ENCODE results near the gene HPCAL4. TPM values are rescaled to one million over a fixed set of nuclear protein-coding genes. Genes with fewer than 3 reads are reported as not detected.

The HPCAL4 gene
- total and polyA plus RNA-seq, 10 of the 15 experiments (the other 5 are each of a cell fraction or from before 2014, with no cell fraction given): 0.05 to 0.18 (median 0.06) TPM; not detected in 5

- peak; percentile 24; the same call in 1 of the 2 replicates for TF ChIP-seq CREB1 (IDR thresholded peaks at IDR 0.05; ENCODE audit: low read depth)
- peak; percentile 71; the same call in 1 of the 2 replicates for TF ChIP-seq NBN (IDR thresholded peaks at IDR 0.05)
- TF ChIP-seq EGR1 (IDR thresholded peaks at IDR 0.05; ENCODE audit: borderline replicate concordance in 1 of 2, low read depth in 2 of 2, low read length in 2 of 2): peak in 1 of 2 experiments; percentile 63; a peak in 2 of 3 replicates
- TF ChIP-seq JUNB (IDR thresholded peaks at IDR 0.05): no peak
- TF ChIP-seq NR2F1 (conservative IDR thresholded peaks at IDR 0.05): no peak
- TF ChIP-seq CREM (IDR thresholded peaks at IDR 0.05; ENCODE audit: low read depth): no peak
- no peak; the same call in 1 of the 2 replicates for TF ChIP-seq NR2C1 (IDR thresholded peaks at IDR 0.05)
- TF ChIP-seq SIX5 (IDR thresholded peaks at IDR 0.05; ENCODE audit: low read depth, low read length, severe bottlenecking): no peak
- TF ChIP-seq ZNF592 (IDR thresholded peaks at IDR 0.05): no peak
- TF ChIP-seq IKZF2 (IDR thresholded peaks at IDR 0.05): peak in 1 of 2 experiments; percentile 29; a peak in 1 of 4 replicates
- peak; percentile 59; the same call in 1 of the 2 replicates for TF ChIP-seq SMAD5 (IDR thresholded peaks at IDR 0.05; ENCODE audit: low read depth)
- no peak for TF ChIP-seq SMAD1 (IDR thresholded peaks at IDR 0.05; ENCODE audit: low read depth, partially characterized antibody)
- TF ChIP-seq POLR2AphosphoS5 (IDR thresholded peaks at IDR 0.05; ENCODE audit: low read length): peak; percentile 91
- no peak for TF ChIP-seq SREBF2 (IDR thresholded peaks at IDR 0.05; ENCODE audit: low read length)
Observed at GRCh38 chr1:39738622-39739366, 47.6 kb upstream of the HPCAL4 start, which contains the start of gene PPIE (continued).

All from GM12878 (cell line).